Measurements from ENCODE around the gene PPP1R12C. TPM values are rescaled to one million over a fixed set of nuclear protein-coding genes. Genes with fewer than 3 reads are reported as not detected.
A peak's percentile ranks its signal among the peaks of the same experiment; 100 is the strongest.
"Not testable (repeated sequence)": the region's sequence is repeated elsewhere in the genome, so short reads cannot be mapped to it uniquely, and the experiment has no call there.

Gene PPP1R12C
- polyA plus RNA-seq, 6 donors from 2014 or later, result 1.0 to 8.1 (median 3.2) TPM

DNA sequence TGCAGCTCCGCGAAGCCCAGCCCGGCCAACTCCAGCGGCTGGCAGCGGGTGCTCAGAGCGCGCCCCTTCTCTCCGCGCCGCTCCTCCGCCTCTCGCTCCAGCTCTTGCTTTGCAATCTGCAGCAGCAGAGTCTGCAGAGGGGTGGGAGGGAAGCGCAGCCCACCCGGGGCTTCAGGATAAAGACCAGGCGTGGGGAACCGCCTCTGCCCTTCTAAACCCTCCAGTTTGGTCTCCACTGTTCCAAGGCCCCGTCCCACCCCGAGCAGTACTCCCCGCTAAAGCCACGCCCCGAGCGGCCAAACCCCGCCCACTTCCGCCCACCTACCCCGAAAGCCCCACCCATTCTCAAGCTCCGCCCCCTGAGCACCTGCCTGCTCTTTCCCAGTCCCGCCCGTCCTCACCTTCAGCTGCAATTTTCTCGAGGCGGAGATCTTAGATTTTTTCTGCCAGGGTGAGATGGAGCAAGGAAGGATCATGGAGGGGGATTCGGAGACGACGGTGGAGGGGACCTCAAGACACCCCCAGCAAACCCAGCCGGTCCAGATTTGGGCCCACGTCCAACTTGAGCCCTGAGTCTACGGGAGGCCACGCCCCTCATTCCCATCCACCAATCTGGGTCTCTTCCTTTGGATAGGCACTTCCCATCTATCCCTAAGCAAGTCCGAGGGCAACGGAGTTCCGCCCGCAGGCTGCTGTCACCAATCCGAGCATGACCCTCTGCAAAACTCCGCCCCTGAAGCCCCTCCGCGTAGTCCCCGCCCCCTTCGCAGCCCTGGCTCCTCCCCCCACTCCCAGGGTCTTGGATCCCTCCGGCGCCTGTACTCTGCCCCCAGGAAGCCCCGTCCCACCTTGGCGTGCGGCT lies 39.0 kb upstream of the PPP1R12C start:
- H3K27ac Mint-ChIP-seq, result no peak overlapping the region
- DNase-seq, result no peak
- peaks cover 0 to 42% of the 10 kb centered on the region in 2 donors for H3K36me3 Mint-ChIP-seq
- peaks cover 10 to 27% (median 15%) of the 10 kb centered on the region in 7 donors for H3K9me3 Mint-ChIP-seq
- H3K4me1 Mint-ChIP-seq, result peaks cover 19 to 44% (median 34%) of the 10 kb centered on the region in 3 donors
- peak overlapping the region in 4 of 8 donors; percentile 35 to 77 (median 55) for H3K4me3 Mint-ChIP-seq
- peaks cover 30 to 69% (median 56%) of the 10 kb centered on the region in 3 donors for H3K27me3 Mint-ChIP-seq
- ATAC-seq (ENCODE audit: low read depth in 2 of 2), result peak in 1 of 2 donors; percentile 18

- peaks cover 10 to 28% (median 18%) of the 10 kb centered on the region in 7 donors for H3K9me3 Mint-ChIP-seq
- H3K27me3 Mint-ChIP-seq, result peaks cover 32 to 62% (median 54%) of the 10 kb centered on the region in 3 donors
- peak overlapping the region in 4 of 8 donors; percentile 36 to 73 (median 54) for H3K4me3 Mint-ChIP-seq
- H3K27ac Mint-ChIP-seq; ATAC-seq (ENCODE audit: low read depth in 2 of 2); DNase-seq: not testable (repeated sequence)
- peaks cover 19 to 43% (median 34%) of the 10 kb centered on the region in 3 donors for H3K4me1 Mint-ChIP-seq
- peaks cover 0 to 40% of the 10 kb centered on the region in 2 donors for H3K36me3 Mint-ChIP-seq
Measured at GRCh38 chr19:55155784-55156183, 38.3 kb upstream of the PPP1R12C start.

DNA sequence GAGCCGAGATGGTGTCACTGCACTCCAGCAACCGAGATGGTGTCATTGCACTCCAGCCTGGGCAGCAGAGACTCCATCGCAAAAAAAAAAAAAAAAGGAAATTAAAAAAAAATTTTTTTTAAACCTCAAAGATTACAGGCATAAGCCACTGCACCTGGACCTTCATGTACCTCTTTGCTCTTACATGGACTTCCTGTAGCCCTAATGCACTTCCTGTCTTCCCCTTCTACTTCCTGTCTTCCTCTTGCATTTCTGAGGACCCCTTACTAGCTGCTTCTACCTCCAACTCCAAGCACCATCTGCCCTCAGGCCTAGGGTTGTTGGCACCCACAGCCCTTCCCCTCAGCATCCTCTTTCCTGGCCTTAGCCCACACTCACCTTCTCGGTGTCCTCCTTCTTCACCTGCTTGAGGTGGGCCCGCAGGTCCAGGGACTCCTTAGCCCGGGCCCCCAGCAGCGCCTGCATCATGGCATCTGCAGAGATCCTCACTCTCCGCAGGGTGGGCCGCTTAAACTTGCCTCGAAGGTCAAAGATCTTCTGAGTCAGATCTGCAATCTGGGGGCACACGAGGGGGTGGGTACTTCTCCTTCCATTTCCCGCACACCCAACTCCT lies 36.3 kb upstream of the PPP1R12C start:
- no peak for DNase-seq
- Mint-ChIP-seq H3K27ac (peak overlapping the region in 3 of 6 donors; percentile 55 to 94 (median 85)), H3K36me3 (peaks cover 0 to 26% of the 10 kb centered on the region in 2 donors), H3K4me3 (peak overlapping the region in 1 of 8 donors; percentile 5), H3K9me3 (peaks cover 10 to 22% (median 18%) of the 10 kb centered on the region in 7 donors), H3K4me1 (peaks cover 16 to 38% (median 27%) of the 10 kb centered on the region in 3 donors), H3K27me3 (peaks cover 34 to 59% (median 53%) of the 10 kb centered on the region in 3 donors)
- no peak for ATAC-seq (ENCODE audit: low read depth in 2 of 2)

- DNase-seq, result no peak
- Mint-ChIP-seq H3K9me3 (peaks cover 10 to 22% (median 18%) of the 10 kb centered on the region in 7 donors), H3K4me1 (peaks cover 16 to 27% (median 27%) of the 10 kb centered on the region in 3 donors), H3K4me3 (peak overlapping the region in 2 of 8 donors; percentile 28 to 56), H3K36me3 (peaks cover 0 to 20% of the 10 kb centered on the region in 2 donors), H3K27ac (peak overlapping the region in 3 of 6 donors; percentile 3 to 87 (median 75)), H3K27me3 (peaks cover 38 to 55% (median 51%) of the 10 kb centered on the region in 3 donors)
- ATAC-seq (ENCODE audit: low read depth in 2 of 2), result no peak
Measured at GRCh38 chr19:55152017-55152416, 34.6 kb upstream of the PPP1R12C start.

GRCh38 chr19:55149078-55150003 lies 31.9 kb upstream of the PPP1R12C start, which contains the start of gene TNNT1:
Gene TNNT1, minus strand, starts transcription at chr19:55149206. Its CDS starts 2,049 bp downstream, at chr19:55147157.
- peaks cover 36 to 62% (median 60%) of the 10 kb centered on the region in 3 donors for H3K27me3 Mint-ChIP-seq
- ATAC-seq (ENCODE audit: low read depth in 2 of 2) (no peak), DNase-seq (no peak)
- peaks cover 4 to 19% (median 14%) of the 10 kb centered on the region in 7 donors for H3K9me3 Mint-ChIP-seq
- no peak within 1 kb of the TSS for H3K27ac Mint-ChIP-seq
- H3K4me1 Mint-ChIP-seq, result peaks cover 25 to 31% (median 25%) of the 10 kb centered on the region in 3 donors
- peaks cover 0 to 27% of the 10 kb centered on the region in 2 donors for H3K36me3 Mint-ChIP-seq
- H3K4me3 Mint-ChIP-seq, result no peak within 1 kb of the TSS

DNA sequence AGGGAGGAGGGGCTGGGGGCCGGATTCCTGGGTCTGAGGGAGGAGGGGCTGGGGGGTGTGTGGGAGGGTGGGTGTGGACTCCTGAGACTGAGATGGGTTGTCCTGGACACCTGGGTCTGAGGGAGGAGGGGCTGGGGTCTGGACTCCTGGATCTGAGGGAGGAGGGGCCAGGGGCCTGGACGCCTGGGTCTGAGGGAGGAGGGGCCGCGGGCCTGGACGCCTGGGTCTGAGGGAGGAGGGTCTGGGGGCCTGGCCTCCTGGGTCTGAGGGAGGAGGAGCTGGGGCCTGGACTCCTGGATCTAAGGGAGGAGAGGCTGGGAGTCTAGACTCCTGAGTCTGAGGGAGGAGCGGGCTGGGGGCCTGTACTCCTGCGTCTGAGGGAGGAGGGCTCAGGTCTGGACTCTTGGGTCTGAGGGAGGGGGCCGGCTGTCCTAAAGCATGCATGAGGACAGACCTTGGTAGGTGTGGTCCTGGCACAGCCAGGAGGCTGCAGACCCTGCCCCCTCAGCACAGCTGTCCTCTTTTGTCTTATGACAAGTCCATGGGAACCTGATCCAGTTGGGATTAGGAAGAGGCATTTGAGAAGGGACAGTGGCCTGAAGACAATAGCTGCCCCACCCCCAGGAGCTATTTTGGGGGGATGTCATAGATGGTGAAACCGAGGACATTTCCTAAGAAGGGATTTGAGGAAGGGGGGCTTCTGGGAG lies 30.3 kb upstream of the PPP1R12C start:
- no peak for ATAC-seq (ENCODE audit: low read depth in 2 of 2)
- Mint-ChIP-seq H3K36me3 (peaks cover 0 to 20% of the 10 kb centered on the region in 2 donors), H3K4me1 (peaks cover 18 to 24% (median 21%) of the 10 kb centered on the region in 3 donors), H3K9me3 (peaks cover 4 to 12% (median 10%) of the 10 kb centered on the region in 7 donors), H3K27me3 (peaks cover 41 to 70% (median 69%) of the 10 kb centered on the region in 3 donors), H3K27ac (no peak overlapping the region), H3K4me3 (peak overlapping the region in 1 of 8 donors; percentile 3)
- no peak for DNase-seq

GRCh38 chr19:55146705-55147273 lies 29.4 kb upstream of the PPP1R12C start:
- Mint-ChIP-seq H3K27me3 (peaks cover 41 to 70% (median 69%) of the 10 kb centered on the region in 3 donors), H3K9me3 (peaks cover under 1 to 6% (median 5%) of the 10 kb centered on the region in 7 donors), H3K4me3 (peak overlapping the region in 2 of 8 donors; percentile 20 to 51), H3K4me1 (peaks cover 12 to 16% (median 15%) of the 10 kb centered on the region in 3 donors), H3K27ac (no peak overlapping the region), H3K36me3 (peaks cover 0 to 13% of the 10 kb centered on the region in 2 donors)
- ATAC-seq (ENCODE audit: low read depth in 2 of 2), result no peak
- no peak for DNase-seq

GRCh38 chr19:55146078-55146704 lies 28.8 kb upstream of the PPP1R12C start:
- Mint-ChIP-seq H3K27me3 (peaks cover 40 to 75% (median 71%) of the 10 kb centered on the region in 3 donors), H3K36me3 (peaks cover 0 to 12% of the 10 kb centered on the region in 2 donors), H3K27ac (peak overlapping the region in 1 of 6 donors; percentile 20), H3K4me1 (peaks cover 14 to 18% (median 16%) of the 10 kb centered on the region in 3 donors), H3K4me3 (peak overlapping the region in 1 of 8 donors; percentile 38), H3K9me3 (peaks cover 0 to under 1% (median 0%) of the 10 kb centered on the region in 7 donors)
- ATAC-seq (ENCODE audit: low read depth in 2 of 2) (no peak), DNase-seq (no peak)

- H3K4me3 Mint-ChIP-seq, result no peak overlapping the region
- ATAC-seq (ENCODE audit: low read depth in 2 of 2) (no peak), DNase-seq (no peak)
- peaks cover 40 to 76% (median 71%) of the 10 kb centered on the region in 3 donors for H3K27me3 Mint-ChIP-seq
- no peak overlapping the region for H3K27ac Mint-ChIP-seq
- no peaks in the 10 kb centered on the region for H3K9me3 Mint-ChIP-seq
- H3K4me1 Mint-ChIP-seq, result peaks cover 16 to 20% (median 18%) of the 10 kb centered on the region in 3 donors
- peaks cover 0 to 12% of the 10 kb centered on the region in 2 donors for H3K36me3 Mint-ChIP-seq
Measured at GRCh38 chr19:55145232-55145631, 27.8 kb upstream of the PPP1R12C start.

DNA sequence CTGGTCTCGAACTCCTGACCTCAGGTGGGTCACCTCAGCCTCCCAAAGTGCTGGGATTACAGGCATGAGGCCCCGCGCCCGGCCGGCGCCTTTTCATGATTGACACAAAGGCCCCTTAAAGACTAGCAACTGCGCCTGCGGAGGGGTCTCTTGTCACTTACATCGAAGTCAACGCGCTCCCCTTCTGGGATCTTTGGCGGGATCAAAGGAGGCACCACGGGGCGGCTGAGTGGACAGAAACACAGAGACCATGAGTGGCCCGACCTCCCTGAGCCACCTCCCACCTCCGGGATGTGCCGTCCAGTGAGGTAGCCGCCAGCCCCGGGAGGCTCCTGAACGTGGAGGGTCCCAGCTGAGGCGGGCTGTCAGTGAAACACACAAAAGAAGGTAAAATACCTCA lies 24.3 kb upstream of the PPP1R12C start:
- ATAC-seq (ENCODE audit: low read depth in 2 of 2), result no peak
- no peak overlapping the region for H3K27ac Mint-ChIP-seq
- peaks cover 28 to 62% (median 53%) of the 10 kb centered on the region in 3 donors for H3K27me3 Mint-ChIP-seq
- H3K4me3 Mint-ChIP-seq, result peak overlapping the region in 2 of 8 donors; percentile 6 to 57
- DNase-seq, result no peak
- peaks cover 0 to 12% of the 10 kb centered on the region in 2 donors for H3K36me3 Mint-ChIP-seq
- H3K9me3 Mint-ChIP-seq, result no peaks in the 10 kb centered on the region
- peaks cover 16 to 20% (median 18%) of the 10 kb centered on the region in 3 donors for H3K4me1 Mint-ChIP-seq

DNA sequence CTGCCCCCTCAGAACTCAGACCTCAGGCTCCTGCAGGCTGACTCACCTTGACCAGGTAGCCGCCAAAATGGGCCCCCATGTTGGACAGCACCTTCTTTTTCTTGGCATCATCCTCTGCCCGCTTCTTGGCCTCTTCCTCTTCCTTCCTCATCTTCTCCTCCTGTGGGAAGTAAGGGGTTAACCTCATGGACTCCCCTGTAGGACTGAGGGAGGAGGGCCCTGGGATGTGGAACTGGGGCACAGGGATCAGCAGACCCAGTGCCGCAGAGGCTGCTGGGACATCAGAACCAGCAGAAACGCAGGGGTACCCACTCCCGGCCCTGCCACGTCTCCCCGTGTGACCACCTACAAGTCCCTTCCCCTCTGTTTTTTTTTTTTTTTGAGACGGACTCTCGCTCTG lies 20.5 kb upstream of the PPP1R12C start:
- Mint-ChIP-seq H3K4me3 (no peak overlapping the region), H3K9me3 (no peaks in the 10 kb centered on the region), H3K27me3 (peaks cover 23 to 51% (median 28%) of the 10 kb centered on the region in 3 donors), H3K36me3 (no peaks in the 10 kb centered on the region), H3K4me1 (peaks cover 8 to 14% (median 12%) of the 10 kb centered on the region in 3 donors), H3K27ac (no peak overlapping the region)
- DNase-seq, result no peak
- no peak for ATAC-seq (ENCODE audit: low read depth in 2 of 2)

All from naive B cell (primary cell).